Astrocyte (in vitro differentiated cells and primary cell): Measurements from ENCODE around the gene SCAPER. TPM values are rescaled to one million over a fixed set of nuclear protein-coding genes. Genes with fewer than 3 reads are reported as not detected.
"Not testable (repeated sequence)": the region's sequence is repeated elsewhere in the genome, so short reads cannot be mapped to it uniquely, and the experiment has no call there.

Source experiments
- DNase-seq: peaks from one replicate; pipeline ENCODE4 v3.0.0-alpha.2; 2010; ENCODE audit warnings: low read depth
- FAIRE-seq: peaks from 2 replicates; lab custom pipeline; 2011; peaks lifted over from hg19 to GRCh38; lab: Jason Lieb, UNC
- H2AFZ ChIP-seq: 2 replicates; pipeline ENCODE4 v1.6.0; 2012; ENCODE audit warnings: low read depth, low read length, inconsistent platforms
- H3K27ac ChIP-seq: 2 replicates; pipeline ENCODE4 v1.5.1; 2011; ENCODE audit warnings: low read depth, low read length, inconsistent platforms
- H3K27me3 ChIP-seq: 2 replicates; pipeline ENCODE4 v1.6.0; 2011; ENCODE audit warnings: low read length, inconsistent platforms; ENCODE audit not compliant: insufficient read depth
- H3K36me3 ChIP-seq: 2 replicates; pipeline ENCODE4 v1.5.1; 2011; ENCODE audit warnings: low read length, inconsistent platforms; ENCODE audit not compliant: insufficient read depth
- H3K4me1 ChIP-seq: 2 replicates; pipeline ENCODE4 v1.5.1; 2011; ENCODE audit warnings: low read length, inconsistent platforms; ENCODE audit not compliant: insufficient read depth
- H3K4me2 ChIP-seq: 2 replicates; pipeline ENCODE4 v1.6.0; 2012; ENCODE audit warnings: low read length, inconsistent platforms
- H3K4me3 ChIP-seq: 2 replicates; pipeline ENCODE4 v1.5.1; 2011; ENCODE audit warnings: low read depth, mild to moderate bottlenecking, low read length, inconsistent platforms; ENCODE audit not compliant: insufficient read depth
- H3K79me2 ChIP-seq: 2 replicates; pipeline ENCODE4 v1.6.0; 2012; ENCODE audit warnings: mild to moderate bottlenecking, low read length, inconsistent platforms; ENCODE audit not compliant: insufficient read depth
- H3K9ac ChIP-seq: 2 replicates; pipeline ENCODE4 v1.6.0; 2012; ENCODE audit warnings: mild to moderate bottlenecking, low read length, inconsistent platforms
- H3K9me3 ChIP-seq: 2 replicates; pipeline ENCODE4 v1.5.1; 2012; ENCODE audit warnings: low read depth, mild to moderate bottlenecking, low read length, inconsistent platforms; ENCODE audit not compliant: insufficient read depth
- H4K20me1 ChIP-seq: 2 replicates; pipeline ENCODE4 v1.6.0; 2012; ENCODE audit warnings: low read length, inconsistent platforms; ENCODE audit not compliant: insufficient read depth
- H3K27ac Mint-ChIP-seq: one replicate; pipeline ENCODE4 v1.8.0; 2021; ENCODE audit warnings: mild to moderate bottlenecking, mixed read lengths; ENCODE audit not compliant: unreplicated experiment
- H3K27me3 Mint-ChIP-seq: one replicate; pipeline ENCODE4 v1.8.0; 2021; ENCODE audit warnings: low read depth, mixed read lengths; ENCODE audit not compliant: unreplicated experiment
- H3K36me3 Mint-ChIP-seq: one replicate; pipeline ENCODE4 v1.8.0; 2021; ENCODE audit warnings: low read depth, mixed read lengths; ENCODE audit not compliant: unreplicated experiment
- H3K4me1 Mint-ChIP-seq: one replicate; pipeline ENCODE4 v1.8.0; 2021; ENCODE audit warnings: low read depth, mixed read lengths; ENCODE audit not compliant: unreplicated experiment
- H3K4me3 Mint-ChIP-seq: one replicate; pipeline ENCODE4 v1.8.0; 2021; ENCODE audit warnings: mild to moderate bottlenecking, moderate library complexity, mixed read lengths; ENCODE audit not compliant: unreplicated experiment
- H3K9me3 Mint-ChIP-seq: one replicate; pipeline ENCODE4 v1.8.0; 2021; ENCODE audit warnings: mild to moderate bottlenecking, mixed read lengths; ENCODE audit not compliant: unreplicated experiment
- EZH2 ChIP-seq: IDR thresholded peaks from 2 replicates; pipeline ENCODE4 v1.6.1; 2012; ENCODE audit warnings: mild to moderate bottlenecking, low read length, inconsistent platforms; ENCODE audit not compliant: insufficient read depth
- total RNA-seq: library from RNA; stranded (reverse); gene quantifications from 2 replicates; pipeline ENCODE4 v1.2.1, GENCODE V29; 2021
- TF ChIP-seq, protein P1 (sequence below): IDR thresholded peaks from 2 replicates; pipeline ENCODE4 v1.5.1; 2011; ENCODE audit warnings: low read depth, mild to moderate bottlenecking, inconsistent platforms, low read length, moderate library complexity; ENCODE audit not compliant: insufficient read depth

The SCAPER gene
- total RNA-seq, 1 donor from 2014 or later = 8.6 TPM

DNA sequence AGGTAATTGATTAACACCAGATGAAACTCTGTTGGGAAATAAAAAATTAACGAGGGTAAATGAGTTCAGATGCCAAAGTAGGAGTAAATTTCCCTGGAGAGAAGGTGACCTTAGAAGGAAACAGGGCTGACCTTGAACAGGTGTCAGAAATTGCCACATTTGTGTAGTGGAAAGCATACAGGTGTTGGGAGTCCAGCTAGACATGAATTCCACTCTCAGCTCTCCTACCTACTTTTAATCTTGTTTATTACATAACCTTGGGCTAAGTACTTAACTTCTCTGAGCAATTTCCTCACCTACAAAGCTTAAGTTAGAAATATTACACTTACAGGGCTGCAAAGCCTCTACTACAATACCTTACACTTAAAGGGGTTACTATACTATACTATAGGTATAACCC is 472.5 kb downstream of the SCAPER start:
- Histone ChIP-seq H2AFZ (no peak overlapping the region), H3K79me2 (no peaks in the 10 kb centered on the region), H3K4me3 (no peak overlapping the region), H3K36me3 (no peaks in the 10 kb centered on the region), H3K9me3 (no peaks in the 10 kb centered on the region), H3K4me2 (no peak overlapping the region), H4K20me1 (no peaks in the 10 kb centered on the region), H3K4me1 (peaks cover 8% of the 10 kb centered on the region), H3K27ac (no peak overlapping the region), H3K9ac (no peak overlapping the region), H3K27me3 (no peaks in the 10 kb centered on the region)
- TF ChIP-seq, protein P1, sequence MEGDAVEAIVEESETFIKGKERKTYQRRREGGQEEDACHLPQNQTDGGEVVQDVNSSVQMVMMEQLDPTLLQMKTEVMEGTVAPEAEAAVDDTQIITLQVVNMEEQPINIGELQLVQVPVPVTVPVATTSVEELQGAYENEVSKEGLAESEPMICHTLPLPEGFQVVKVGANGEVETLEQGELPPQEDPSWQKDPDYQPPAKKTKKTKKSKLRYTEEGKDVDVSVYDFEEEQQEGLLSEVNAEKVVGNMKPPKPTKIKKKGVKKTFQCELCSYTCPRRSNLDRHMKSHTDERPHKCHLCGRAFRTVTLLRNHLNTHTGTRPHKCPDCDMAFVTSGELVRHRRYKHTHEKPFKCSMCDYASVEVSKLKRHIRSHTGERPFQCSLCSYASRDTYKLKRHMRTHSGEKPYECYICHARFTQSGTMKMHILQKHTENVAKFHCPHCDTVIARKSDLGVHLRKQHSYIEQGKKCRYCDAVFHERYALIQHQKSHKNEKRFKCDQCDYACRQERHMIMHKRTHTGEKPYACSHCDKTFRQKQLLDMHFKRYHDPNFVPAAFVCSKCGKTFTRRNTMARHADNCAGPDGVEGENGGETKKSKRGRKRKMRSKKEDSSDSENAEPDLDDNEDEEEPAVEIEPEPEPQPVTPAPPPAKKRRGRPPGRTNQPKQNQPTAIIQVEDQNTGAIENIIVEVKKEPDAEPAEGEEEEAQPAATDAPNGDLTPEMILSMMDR = no peak
- TF ChIP-seq EZH2 = no peak
- Mint-ChIP-seq H3K27ac (peak overlapping the region; percentile 75), H3K36me3 (peaks cover 4% of the 10 kb centered on the region), H3K9me3 (peaks cover 5% of the 10 kb centered on the region), H3K4me3 (no peak overlapping the region), H3K27me3 (no peaks in the 10 kb centered on the region), H3K4me1 (peaks cover 19% of the 10 kb centered on the region)
- no peak for DNase-seq
- no peak for FAIRE-seq

DNA sequence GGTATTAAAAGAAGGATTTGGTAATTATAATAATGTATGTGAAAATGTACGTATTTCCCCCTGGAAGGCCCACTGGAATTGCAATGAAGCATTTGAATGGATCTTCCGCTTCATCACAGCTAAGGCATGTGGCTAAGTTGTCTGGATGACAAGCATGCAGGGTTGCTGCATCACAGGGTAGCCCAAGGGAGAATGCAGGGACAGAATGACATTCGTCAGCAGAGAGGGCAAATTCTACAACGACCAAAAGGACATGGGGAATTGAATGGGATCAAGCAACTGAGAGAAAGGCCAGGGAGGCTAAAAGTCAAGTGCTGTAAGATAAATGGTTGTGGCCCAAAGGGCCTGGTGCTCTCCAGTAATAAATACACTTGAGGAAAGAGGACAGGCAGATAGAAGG is 473.2 kb downstream of the SCAPER start:
- H3K36me3 ChIP-seq = no peaks in the 10 kb centered on the region
- H3K36me3 Mint-ChIP-seq = peaks cover 4% of the 10 kb centered on the region
- H3K4me1 Mint-ChIP-seq = peaks cover 19% of the 10 kb centered on the region
- H3K27ac ChIP-seq = no peak overlapping the region
- no peak overlapping the region for H3K9ac ChIP-seq
- no peaks in the 10 kb centered on the region for H3K27me3 ChIP-seq
- DNase-seq (peak; percentile 64), FAIRE-seq (no peak)
- no peak overlapping the region for H2AFZ ChIP-seq
- H4K20me1 ChIP-seq = no peaks in the 10 kb centered on the region
- no peaks in the 10 kb centered on the region for H3K79me2 ChIP-seq
- peaks cover 6% of the 10 kb centered on the region for H3K9me3 Mint-ChIP-seq
- no peaks in the 10 kb centered on the region for H3K9me3 ChIP-seq
- H3K4me3 ChIP-seq = no peak overlapping the region
- peak overlapping the region; percentile 75 for H3K27ac Mint-ChIP-seq
- TF ChIP-seq, protein P1 = no peak
- no peak for TF ChIP-seq EZH2
- H3K4me3 Mint-ChIP-seq = no peak overlapping the region
- no peaks in the 10 kb centered on the region for H3K27me3 Mint-ChIP-seq
- peaks cover 8% of the 10 kb centered on the region for H3K4me1 ChIP-seq
- H3K4me2 ChIP-seq = peak overlapping the region; percentile 20

DNA sequence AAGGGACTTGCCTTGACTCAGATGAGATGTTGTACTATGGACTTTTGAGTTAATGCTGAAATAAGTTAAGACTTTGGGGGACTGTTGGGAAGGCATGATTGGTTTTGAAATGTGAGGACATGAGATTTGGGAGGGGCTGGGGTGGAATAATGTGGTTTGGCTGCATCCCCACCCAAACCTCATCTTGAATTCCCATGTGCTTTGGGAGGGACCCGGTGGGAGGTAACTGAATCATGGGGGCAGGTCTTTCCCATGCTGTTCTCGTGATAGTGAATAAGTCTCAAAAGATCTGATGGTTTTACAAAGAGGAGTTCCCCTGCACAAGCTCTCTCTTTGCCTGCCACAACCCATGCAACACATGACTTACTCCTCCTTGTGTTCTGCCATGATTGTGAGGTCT is 474.4 kb downstream of the SCAPER start:
- not testable (repeated sequence) for H3K27ac Mint-ChIP-seq, H3K9me3 ChIP-seq, DNase-seq, H3K36me3 Mint-ChIP-seq, H4K20me1 ChIP-seq, H3K4me3 Mint-ChIP-seq, FAIRE-seq, H3K27me3 Mint-ChIP-seq, H2AFZ ChIP-seq, H3K9ac ChIP-seq, H3K4me3 ChIP-seq, H3K79me2 ChIP-seq, H3K27ac ChIP-seq, H3K4me1 ChIP-seq, H3K27me3 ChIP-seq, H3K36me3 ChIP-seq, H3K4me2 ChIP-seq
- Mint-ChIP-seq H3K4me1 (peaks cover 19% of the 10 kb centered on the region), H3K9me3 (peaks cover 13% of the 10 kb centered on the region)
